GM18909 (cell line): ENCODE results near the gene ZNF32.

Experiments used
- ATAC-seq: cut with Tn5 transposase; IDR thresholded peaks from one replicate; pipeline ENCODE4 v1.9.1; 2021; ENCODE audit warnings: mild to moderate bottlenecking; ENCODE audit not compliant: unreplicated experiment, poor library complexity

The ZNF32 gene

GRCh38 chr10:43681721-43682120 is 33.0 kb upstream of the ZNF32 start:
- no peak for ATAC-seq

DNA sequence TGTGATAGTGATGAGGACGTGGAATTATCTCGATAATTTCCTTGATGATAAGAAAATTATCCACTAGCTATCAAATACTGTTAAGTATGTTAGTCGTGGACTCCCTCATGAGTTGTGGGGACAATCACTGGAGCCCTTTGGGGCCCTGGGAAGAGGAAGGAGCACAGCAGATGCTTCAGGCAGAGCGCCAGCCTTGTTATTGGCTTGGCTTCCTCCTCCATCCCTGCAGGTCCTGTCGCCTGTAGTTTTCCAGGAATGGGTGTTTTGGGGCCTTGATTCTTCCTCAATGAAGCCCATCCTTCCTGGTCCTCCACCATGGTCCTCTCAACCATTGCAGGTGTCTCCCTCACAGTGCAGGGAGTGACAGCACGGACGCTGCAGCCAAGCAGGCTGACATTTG is 32.5 kb upstream of the ZNF32 start:
- no peak for ATAC-seq

- ATAC-seq: no peak
Measured at GRCh38 chr10:43680035-43680434, 31.4 kb upstream of the ZNF32 start.

GRCh38 chr10:43679509-43679908 is 30.8 kb upstream of the ZNF32 start:
- ATAC-seq: no peak

GRCh38 chr10:43678654-43679053 is 30.0 kb upstream of the ZNF32 start:
- ATAC-seq: no peak

DNA sequence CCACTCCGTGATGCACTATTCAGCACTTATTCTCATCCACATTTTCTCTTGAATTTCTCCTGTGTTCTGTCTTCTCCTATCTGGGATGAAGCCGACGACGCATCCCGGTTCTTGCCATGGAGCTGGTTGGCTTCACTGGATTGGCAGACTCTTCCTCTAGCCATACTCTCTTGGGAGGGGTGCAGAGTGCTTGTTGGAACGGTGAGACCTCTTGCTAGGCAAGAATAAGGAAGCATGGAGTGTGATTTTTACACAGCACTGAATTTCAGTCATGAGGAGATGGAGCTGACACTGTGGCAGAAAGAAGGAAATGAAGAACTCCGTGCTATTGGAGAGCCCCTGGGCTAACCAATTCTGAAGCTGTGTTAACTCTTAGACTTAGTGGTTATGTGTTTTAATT is 28.2 kb upstream of the ZNF32 start:
- no peak for ATAC-seq

- no peak for ATAC-seq
Measured at GRCh38 chr10:43676331-43676730, 27.6 kb upstream of the ZNF32 start.

DNA sequence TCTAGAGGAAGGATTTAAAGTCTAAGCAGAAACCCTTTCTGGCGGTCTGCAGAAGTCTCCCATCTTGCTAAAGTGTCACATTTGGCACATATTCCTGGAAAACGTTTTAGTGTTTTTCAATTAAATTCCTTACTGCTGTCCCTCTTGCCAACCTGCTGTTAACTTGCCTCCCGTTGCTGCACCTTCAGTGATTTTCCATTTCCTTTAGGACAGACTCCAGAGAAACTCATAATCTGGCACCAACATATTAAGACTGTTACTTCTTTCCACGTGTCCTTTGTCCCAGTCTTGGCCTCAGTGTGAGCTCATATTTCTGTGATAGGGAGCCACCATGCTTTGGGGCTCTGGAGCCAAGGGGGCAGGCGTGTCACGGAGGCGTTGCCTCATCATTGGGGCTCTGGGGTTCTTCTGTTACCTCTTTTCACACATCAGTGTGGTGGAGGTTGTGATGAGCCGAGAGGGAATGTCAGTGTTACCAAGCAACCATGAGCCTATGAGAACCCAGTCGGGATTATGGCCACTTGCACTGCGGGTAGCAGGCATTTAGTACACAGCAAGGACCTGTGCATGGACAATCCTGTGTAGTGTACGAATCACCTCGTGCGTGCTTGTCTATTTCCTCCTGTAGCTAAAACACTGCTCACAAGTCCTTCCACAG is 26.0 kb upstream of the ZNF32 start:
- ATAC-seq: no peak

GRCh38 chr10:43673471-43673870 is 24.8 kb upstream of the ZNF32 start:
- no peak for ATAC-seq

DNA sequence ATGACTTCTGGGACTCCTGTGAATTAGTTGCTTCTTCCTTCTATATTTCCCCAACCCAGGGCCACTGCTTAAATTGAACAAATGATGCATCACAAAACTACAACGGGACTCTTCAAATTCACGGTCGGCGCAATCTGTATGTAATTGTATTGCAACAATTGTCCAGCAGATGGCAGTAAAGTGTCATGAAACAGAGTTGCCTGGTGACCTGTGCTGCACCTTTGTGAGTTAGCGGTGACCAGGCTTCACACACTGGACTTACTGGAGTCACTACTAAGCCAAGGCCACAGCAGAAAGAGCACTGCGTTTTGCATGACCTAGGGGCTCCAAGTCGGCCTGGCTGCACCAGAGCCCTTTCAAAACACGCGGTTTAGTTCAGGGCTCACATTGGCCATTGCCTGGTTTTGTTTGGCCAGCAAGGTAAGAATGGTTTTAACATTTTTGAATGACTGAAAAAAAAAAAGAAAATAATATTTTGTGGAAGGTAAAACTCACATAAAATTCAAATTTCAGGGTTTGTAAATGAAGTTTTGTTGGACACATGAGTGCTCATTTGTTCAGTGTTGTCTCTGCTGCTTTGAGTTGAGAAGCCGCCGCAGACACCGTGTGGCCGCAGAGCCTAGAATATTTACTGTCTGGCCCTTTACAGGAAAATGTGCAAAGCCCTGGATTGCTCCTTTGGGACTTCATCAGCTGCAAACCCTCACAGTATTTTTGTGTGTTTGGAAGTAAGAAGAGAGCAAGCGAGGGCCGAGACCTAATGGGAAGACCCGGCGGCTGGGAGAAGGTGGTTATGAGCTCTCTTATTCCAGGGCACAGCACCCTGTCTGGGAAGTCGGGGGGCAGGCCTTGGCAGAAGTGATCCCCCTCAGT is 23.2 kb upstream of the ZNF32 start:
- peak; percentile 77 for ATAC-seq

DNA sequence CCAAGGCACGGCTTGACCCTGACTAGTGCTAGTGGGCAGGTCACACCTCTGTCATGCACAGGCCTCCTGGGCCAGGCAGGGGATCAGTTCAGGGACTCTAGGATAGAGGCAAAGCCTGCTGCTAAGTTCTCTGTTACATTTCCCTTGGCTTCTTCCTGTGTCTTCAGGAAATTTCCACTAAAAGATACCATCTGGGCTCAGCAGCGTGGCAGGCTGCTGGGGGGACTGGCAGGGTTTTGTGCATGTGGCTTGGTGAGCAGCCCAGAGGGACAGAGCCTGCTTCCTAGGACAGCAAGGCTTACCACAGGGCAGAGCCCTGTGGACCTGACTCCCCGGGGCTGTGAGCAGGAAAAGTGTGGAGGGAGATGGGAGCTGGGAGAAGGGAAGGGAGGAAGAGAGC is 20.7 kb upstream of the ZNF32 start:
- no peak for ATAC-seq

DNA sequence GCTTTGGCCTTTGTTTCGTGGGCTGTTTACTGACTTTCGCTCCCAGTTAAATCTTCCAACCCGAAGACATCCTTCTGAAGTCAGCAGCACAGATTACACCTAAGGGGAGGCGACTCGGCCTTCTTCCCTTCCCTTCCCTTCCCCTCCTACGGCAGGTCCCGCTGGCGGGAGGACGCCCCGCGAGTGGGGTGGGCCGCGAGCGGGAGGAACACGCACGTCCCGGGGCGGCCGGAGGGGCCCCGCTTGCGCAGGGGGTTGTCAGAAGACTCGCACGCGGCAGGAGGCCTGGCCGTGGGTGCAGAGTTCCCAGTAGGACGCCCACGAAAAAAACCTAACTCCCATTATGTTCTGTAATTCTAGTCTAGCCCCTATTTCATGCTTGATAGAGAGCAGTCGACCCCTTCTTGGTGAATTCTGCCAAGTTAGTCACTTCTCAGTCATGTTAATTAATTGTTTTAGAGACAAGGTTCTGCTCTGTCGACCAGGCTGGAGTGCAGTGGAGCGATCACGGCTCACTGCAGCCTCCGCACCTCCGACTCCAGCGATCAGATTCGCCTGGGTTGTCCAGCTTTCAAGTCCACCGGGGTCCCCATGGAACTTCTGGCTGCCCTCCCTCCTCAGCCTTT is 19.2 kb upstream of the ZNF32 start:
- no peak for ATAC-seq

DNA sequence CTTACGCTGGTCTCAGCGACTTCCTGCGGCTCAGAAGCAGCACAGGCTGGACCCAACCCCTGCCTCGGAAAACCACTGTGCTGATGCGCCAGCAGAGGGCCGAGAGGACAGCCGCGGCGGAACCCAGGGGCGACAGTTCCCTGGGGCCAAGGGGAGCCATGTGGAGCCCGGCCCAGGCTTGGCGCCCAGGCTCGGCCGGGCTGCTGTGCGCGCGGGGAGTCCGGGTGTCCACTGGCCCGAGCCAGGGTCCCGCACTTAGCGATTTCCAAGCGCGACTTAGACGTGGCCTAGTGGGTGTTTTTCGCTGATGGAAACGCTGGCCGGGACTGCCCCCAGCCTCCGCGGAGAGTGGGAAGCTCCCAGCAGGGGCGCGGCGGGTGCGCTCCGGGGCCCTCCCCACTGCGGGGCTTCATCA is 18.6 kb upstream of the ZNF32 start:
- no peak for ATAC-seq

DNA sequence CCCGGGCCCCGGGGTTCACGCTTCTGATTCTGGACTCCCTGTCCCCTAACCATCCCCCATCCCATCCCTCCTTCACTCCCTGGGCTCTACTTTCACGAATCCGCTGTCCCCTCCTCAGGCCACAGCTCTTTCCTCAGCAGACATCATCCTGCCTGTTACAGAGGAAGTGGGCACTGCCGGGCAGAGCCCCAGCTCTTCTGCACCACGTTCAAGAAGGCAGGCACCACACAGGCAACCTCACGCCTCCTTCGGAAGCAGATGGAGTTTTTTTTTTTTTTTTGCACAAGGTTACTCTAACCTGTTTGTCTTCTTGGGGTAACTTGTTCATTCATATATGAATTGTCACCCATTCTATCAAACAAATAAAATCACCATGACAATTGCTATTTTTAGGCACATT is 17.9 kb upstream of the ZNF32 start:
- ATAC-seq: no peak

GRCh38 chr10:43665054-43665453 is 16.4 kb upstream of the ZNF32 start:
- no peak for ATAC-seq

- no peak for ATAC-seq
Measured at GRCh38 chr10:43658227-43658626, 9.5 kb upstream of the ZNF32 start.

DNA sequence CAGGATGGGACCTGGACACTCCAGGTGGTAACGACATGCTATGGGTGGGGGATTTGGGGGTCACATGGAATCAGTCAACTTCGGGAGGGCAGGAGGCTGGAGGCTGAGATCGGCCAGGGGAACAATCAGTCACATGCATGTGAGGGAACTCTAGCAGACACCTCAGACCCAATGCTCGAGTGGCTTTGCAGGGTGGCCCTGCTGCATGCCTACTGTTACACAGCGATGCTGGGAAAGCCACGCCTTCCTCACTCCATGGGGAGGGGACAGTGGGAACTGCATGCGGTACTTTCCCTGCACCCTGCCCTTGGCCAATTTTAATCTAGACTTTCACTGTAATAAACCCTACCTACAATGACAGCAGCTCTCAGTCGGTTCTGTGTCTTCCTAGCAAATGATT is 6.6 kb upstream of the ZNF32 start:
- no peak for ATAC-seq

DNA sequence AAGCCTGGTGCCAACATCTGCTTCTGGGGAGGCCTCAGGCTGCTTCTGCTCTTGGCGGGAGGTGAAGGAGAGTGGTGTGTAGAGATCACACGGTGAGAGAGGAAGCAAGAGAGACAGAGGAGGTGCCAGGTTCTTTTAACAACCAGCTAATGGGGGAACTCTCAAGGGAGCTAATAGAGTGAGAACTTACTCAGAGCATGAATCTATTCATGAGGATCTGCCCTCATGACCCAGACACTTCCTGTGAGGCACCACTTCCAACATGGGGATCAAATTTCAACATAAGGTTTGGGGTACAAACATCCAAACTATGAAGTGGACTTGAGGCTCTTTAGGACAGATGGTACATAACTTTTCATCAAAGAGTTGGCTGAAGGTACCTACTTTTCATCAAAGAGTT is 5.1 kb upstream of the ZNF32 start:
- no peak for ATAC-seq

DNA sequence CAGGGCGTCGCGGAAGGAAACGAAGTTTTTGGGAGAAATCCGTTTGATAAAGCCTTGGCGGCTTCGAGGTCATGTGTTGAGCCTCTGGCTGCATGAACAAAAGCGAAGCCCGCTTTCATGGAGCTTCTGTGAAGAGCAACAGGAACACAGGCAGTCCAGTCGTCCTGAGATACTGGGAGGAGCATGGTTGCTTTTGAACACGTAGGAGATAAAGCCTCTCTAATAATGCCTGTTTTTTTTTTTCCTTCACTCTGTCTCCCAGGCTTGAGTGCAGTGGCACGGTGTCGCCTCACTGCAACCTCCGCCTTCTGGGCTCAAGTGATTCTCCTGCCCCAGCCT is 473 bp upstream of the ZNF32 start:
- peak; percentile 10 for ATAC-seq

DNA sequence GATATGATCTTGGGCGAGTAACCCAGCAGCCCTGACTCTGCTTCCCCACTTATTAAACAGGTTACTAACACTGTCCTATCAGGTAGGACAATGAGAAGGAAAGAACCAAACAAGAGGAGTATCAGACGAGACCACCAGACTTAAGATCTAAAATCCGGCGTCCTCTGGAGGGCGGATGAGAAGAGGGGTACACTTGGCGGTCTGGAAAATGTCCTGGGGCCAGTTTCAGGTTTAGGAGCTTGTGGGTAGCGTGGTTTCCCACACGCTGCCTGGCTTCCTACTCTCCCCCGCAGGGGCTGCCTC is 635 bp downstream of the ZNF32 start:
- ATAC-seq: no peak

- no peak for ATAC-seq
Measured at GRCh38 chr10:43647576-43647975, 1.1 kb downstream of the ZNF32 start.

DNA sequence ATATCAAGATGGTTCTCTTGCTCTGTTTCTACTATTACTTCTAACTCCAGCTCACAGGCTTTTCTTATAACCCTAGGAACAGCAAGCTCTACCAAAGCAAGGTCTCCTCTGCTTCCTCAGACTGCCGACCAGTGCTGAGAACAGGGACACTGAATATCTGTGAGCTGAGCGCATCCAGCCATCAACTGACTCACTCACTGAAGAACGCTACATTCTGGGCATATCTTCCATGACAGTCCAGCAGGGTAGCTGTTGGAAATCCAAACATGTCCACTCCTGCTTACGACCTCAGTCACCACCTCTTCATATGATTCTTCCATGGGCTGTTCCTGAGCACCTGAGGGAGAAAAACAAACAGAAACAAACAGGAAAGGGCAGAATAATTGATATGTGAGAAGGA is 2.8 kb downstream of the ZNF32 start:
- no peak for ATAC-seq
